A673 (cell line): Measurements from ENCODE around the gene BACH2. TPM values are rescaled to one million over a fixed set of nuclear protein-coding genes. Genes with fewer than 3 reads are reported as not detected.

Experiments used
- BruUV-seq: library from RNA; stranded (reverse); fragments of 400-500 nt; replicated peaks from 2 replicates; lab custom pipeline; 2021; lab: Mats Ljungman, UMichigan
- CTCF ChIA-PET: fragments of 300-600 bp; sonication (Branson Sonifier 250); formaldehyde crosslinking; loops from one replicate; lab custom pipeline; 2022; ENCODE audit warnings: antibody characterized with exemption; lab: Charles Lee
- POLR2A ChIA-PET: fragments of 300-600 bp; sonication (Branson Sonifier 250); formaldehyde crosslinking; loops from one replicate; lab custom pipeline; 2022; ENCODE audit warnings: antibody characterized with exemption; ENCODE audit not compliant: low non-redundant PET; lab: Charles Lee
- DNase-seq: peaks from one replicate; pipeline ENCODE4 v3.0.0-alpha.2; 2015; ENCODE audit warnings: low spot score
- H3K27ac ChIP-seq: fragments of 200-600 bp; sonication (generic); 2 replicates; pipeline ENCODE4 v1.5.1; 2016; ENCODE audit warnings: mixed run types, low read depth, mild to moderate bottlenecking, mixed read lengths, antibody characterized with exemption, low read length; ENCODE audit not compliant: poor library complexity, severe bottlenecking
- H3K27me3 ChIP-seq: fragments of 200-600 bp; sonication (generic); replicated peaks from 2 replicates; pipeline ENCODE4 v1.6.1; 2017; ENCODE audit warnings: mixed run types, low read depth, mild to moderate bottlenecking, mixed read lengths, antibody characterized with exemption, low read length; ENCODE audit not compliant: insufficient read depth, poor library complexity
- H3K36me3 ChIP-seq: fragments of 200-600 bp; sonication (generic); 2 replicates; pipeline ENCODE4 v1.6.1; 2016; ENCODE audit warnings: mixed run types, mild to moderate bottlenecking, mixed read lengths, antibody characterized with exemption, low read length; ENCODE audit not compliant: insufficient read depth, poor library complexity, severe bottlenecking
- H3K4me1 ChIP-seq: fragments of 200-600 bp; sonication (generic); 2 replicates; pipeline ENCODE4 v1.6.1; 2017; ENCODE audit warnings: mixed run types, mild to moderate bottlenecking, mixed read lengths, antibody characterized with exemption, low read length; ENCODE audit not compliant: insufficient read depth, poor library complexity, severe bottlenecking
- H3K4me3 ChIP-seq: fragments of 200-600 bp; sonication (generic); 2 replicates; pipeline ENCODE4 v1.5.1; 2016; ENCODE audit warnings: low read depth, mixed run types, mild to moderate bottlenecking, mixed read lengths, low read length; ENCODE audit not compliant: poor library complexity, severe bottlenecking
- H3K9me3 ChIP-seq: fragments of 200-600 bp; sonication (generic); 2 replicates; pipeline ENCODE4 v1.6.1; 2016; ENCODE audit warnings: mixed run types, low read depth, mild to moderate bottlenecking, mixed read lengths, antibody characterized with exemption, low read length; ENCODE audit not compliant: poor library complexity, severe bottlenecking
- CTCF ChIP-seq: fragments of 300-800, 200-600 bp; sonication (generic); conservative IDR thresholded peaks from 2 replicates; pipeline ENCODE4 v1.5.1; 2017; ENCODE audit warnings: low read depth, mild to moderate bottlenecking, antibody characterized with exemption, low read length, moderate library complexity, mixed read lengths
- EZH2 ChIP-seq: fragments of 200-600 bp; sonication (generic); IDR thresholded peaks from 2 replicates; pipeline ENCODE4 v1.6.1; 2017; ENCODE audit warnings: borderline replicate concordance, low read depth, mild to moderate bottlenecking, mixed read lengths, antibody characterized with exemption, low read length; ENCODE audit not compliant: poor library complexity, severe bottlenecking
- intact Hi-C: fragments of 100-400 bp; cut with micrococcal nuclease; formaldehyde crosslinking; loops from one replicate; pipeline ENCODE4 v1.10.0; 2022; ENCODE audit not compliant: unreplicated experiment
- total RNA-seq: library from RNA; stranded (reverse); gene quantifications from 2 replicates; pipeline ENCODE4 v1.2.3, GENCODE V29; 2021

Gene BACH2
- total RNA-seq, 1 experiment from 2014 or later, result 0.37 TPM

- Histone ChIP-seq H3K4me3 (no peak overlapping the region), H3K9me3 (no peaks in the 10 kb centered on the region), H3K36me3 (no peaks in the 10 kb centered on the region), H3K27me3 (peaks cover 34% of the 10 kb centered on the region), H3K4me1 (no peaks in the 10 kb centered on the region), H3K27ac (no peak overlapping the region)
- DNase-seq, result no peak
- no TSS peak for BruUV-seq
- POLR2A ChIA-PET, result no interaction called here
- CTCF ChIA-PET, result no interaction called here
- intact Hi-C loops, result no loop called here
- no peak for TF ChIP-seq EZH2
- no peak for TF ChIP-seq CTCF
Observed at GRCh38 chr6:90273863-90274262, 22.8 kb downstream of the BACH2 start.

GRCh38 chr6:90272895-90273294 is 23.7 kb downstream of the BACH2 start:
- Histone ChIP-seq H3K4me1 (no peaks in the 10 kb centered on the region), H3K4me3 (no peak overlapping the region), H3K27me3 (peaks cover 38% of the 10 kb centered on the region), H3K9me3 (no peaks in the 10 kb centered on the region), H3K27ac (no peak overlapping the region), H3K36me3 (no peaks in the 10 kb centered on the region)
- DNase-seq, result no peak
- ChIA-PET POLR2A (no interaction called here), CTCF (no interaction called here)
- no TSS peak for BruUV-seq
- intact Hi-C loops, result no loop called here
- TF ChIP-seq CTCF (no peak), EZH2 (no peak)

GRCh38 chr6:90271831-90272230 is 24.8 kb downstream of the BACH2 start:
- ChIA-PET POLR2A (no interaction called here), CTCF (no interaction called here)
- H3K9me3 ChIP-seq, result no peaks in the 10 kb centered on the region
- intact Hi-C loops, result no loop called here
- H3K36me3 ChIP-seq, result no peaks in the 10 kb centered on the region
- H3K27ac ChIP-seq, result no peak overlapping the region
- H3K27me3 ChIP-seq, result peaks cover 38% of the 10 kb centered on the region
- no peak overlapping the region for H3K4me3 ChIP-seq
- no TSS peak for BruUV-seq
- DNase-seq, result no peak
- TF ChIP-seq EZH2 (no peak), CTCF (no peak)
- H3K4me1 ChIP-seq, result no peaks in the 10 kb centered on the region
